ENCODE results near the gene MRPL23. TPM values are rescaled to one million over a fixed set of nuclear protein-coding genes. Genes with fewer than 3 reads are reported as not detected.

MRPL23 gene
- total RNA-seq, 5 donors from 2014 or later (not counting 1 experiment from before 2014, with no cell fraction given): 34.5 to 58.8 (median 37.8) TPM

DNA sequence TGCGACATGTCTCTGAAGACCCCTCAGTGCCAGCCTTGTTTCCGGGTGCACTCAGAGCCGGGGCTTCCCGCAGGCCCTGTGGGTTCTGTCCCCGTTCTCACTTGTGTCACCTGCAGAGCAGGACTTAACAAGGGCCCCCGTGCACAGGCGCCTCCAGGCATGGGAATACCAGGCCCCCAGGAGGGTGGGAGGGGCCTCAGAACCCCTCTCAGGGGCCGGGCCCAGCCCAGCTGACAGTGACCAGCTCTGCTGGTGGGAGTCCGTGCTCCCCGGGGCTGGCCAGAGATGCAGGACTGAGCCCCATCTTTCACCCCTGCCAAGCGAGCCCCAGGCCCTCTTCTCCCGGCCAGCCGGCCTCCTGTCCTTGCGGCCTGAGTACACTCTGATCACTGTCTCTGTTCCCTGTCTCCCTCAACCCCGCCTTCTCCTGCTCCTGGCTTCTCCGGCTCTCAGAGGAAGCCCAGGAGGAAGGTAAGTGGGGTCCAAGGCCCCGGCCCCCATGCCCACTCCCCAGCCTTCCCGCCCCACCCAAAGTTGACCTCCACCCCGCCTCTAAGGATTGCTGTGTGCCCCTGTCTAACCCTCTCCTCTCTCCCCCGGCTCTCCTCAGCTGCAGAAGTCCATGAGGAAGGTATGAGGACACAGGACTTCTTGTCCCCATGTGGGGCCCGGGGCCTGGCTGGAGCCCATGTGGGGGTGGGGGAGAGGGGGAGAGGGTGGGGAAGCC is 22.3 kb upstream of the MRPL23 start:
- ATAC-seq (replicated peaks in 1 of 4) (no peak), DNase-seq (no peak)
- Histone ChIP-seq H3K9me3 (no peaks in the 10 kb centered on the region), H3K4me3 (ENCODE audit: control insufficient read depth in 1 of 2, extremely low read depth in 1 of 2, low read length in 1 of 2) (no peak overlapping the region), H3K27me3 (replicated peaks in 1 of 2; ENCODE audit: control insufficient read depth in 2 of 2, extremely low read depth in 1 of 2, insufficient read depth in 2 of 2, low read length in 1 of 2) (peaks cover 0 to 62% of the 10 kb centered on the region in 2 experiments), H3K36me3 (ENCODE audit: control insufficient read depth in 2 of 2, extremely low read depth in 1 of 2, insufficient read depth in 1 of 2, low read length in 1 of 2) (no peaks in the 10 kb centered on the region), H3K27ac (ENCODE audit: low read length) (no peak overlapping the region), H3K4me1 (ENCODE audit: control insufficient read depth in 1 of 2, extremely low read depth in 1 of 2, insufficient read depth in 2 of 2, low read length in 2 of 2) (peaks cover 5 to 18% of the 10 kb centered on the region in 2 experiments)
- Mint-ChIP-seq H3K27ac (no peak overlapping the region), H3K4me3 (no peak overlapping the region), H3K9me3 (no peaks in the 10 kb centered on the region), H3K36me3 (no peaks in the 10 kb centered on the region), H3K27me3 (peaks cover 13 to 14% of the 10 kb centered on the region in 2 donors), H3K4me1 (peaks cover 0 to 15% (median 7%) of the 10 kb centered on the region in 3 donors)
- POLR2A ChIA-PET: no interaction called here
- CTCF ChIA-PET: no interaction called here
- WGBS (ENCODE audit: insufficient coverage): 88% methylated on average over 12 of the region's 21 CpGs

- CTCF ChIA-PET: no interaction called here
Observed at GRCh38 chr11:1925373-1926155, 21.6 kb upstream of the MRPL23 start.

DNA sequence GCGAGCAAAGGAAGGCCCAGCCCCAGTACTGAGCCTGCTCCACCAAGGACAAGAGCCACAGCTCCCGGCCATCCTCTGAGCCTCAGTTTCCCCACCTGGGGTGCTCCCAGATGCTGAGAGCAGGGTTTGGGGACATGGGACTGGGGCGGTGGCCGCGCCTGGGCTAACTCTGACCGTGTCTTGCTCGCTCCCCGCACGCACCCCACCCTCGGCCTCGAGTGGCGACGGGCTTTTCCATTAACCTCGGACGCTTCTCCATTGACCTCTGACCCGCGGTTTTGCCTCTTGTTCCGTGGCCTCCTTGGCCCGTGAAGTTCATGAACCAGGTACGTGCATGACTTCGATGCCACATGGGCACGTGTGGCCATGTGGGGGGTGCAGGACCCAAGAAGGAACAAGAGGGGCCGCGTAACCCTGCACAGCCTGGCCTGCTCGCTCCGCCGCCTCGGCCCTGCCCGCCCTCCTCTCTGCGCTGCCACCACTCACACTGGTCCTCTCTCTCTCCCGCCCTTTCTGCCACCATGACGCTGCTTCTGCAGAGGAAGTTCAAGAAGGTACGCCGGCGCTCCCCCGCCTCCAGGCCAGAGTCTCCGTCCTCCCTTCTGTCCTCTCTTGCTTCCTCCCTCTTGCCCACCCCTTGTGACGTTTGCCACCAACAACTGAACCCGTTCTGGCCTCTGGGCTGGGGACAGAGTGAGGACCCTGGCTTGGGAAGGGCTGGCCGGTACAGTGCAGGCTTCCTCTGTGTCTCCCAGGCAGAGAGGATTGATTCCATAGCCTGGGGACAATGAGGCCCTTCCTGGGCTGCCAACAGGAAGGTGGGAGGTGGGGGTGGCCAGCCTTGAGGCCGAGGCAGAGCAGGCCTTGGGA is 20.7 kb upstream of the MRPL23 start:
- Histone ChIP-seq H3K9me3 (no peaks in the 10 kb centered on the region), H3K27me3 (replicated peaks in 1 of 2; ENCODE audit: control insufficient read depth in 2 of 2, extremely low read depth in 1 of 2, insufficient read depth in 2 of 2, low read length in 1 of 2) (peaks cover 0 to 54% of the 10 kb centered on the region in 2 experiments), H3K4me1 (ENCODE audit: control insufficient read depth in 1 of 2, extremely low read depth in 1 of 2, insufficient read depth in 2 of 2, low read length in 2 of 2) (peaks cover 5 to 19% of the 10 kb centered on the region in 2 experiments), H3K27ac (ENCODE audit: low read length) (no peak overlapping the region), H3K36me3 (ENCODE audit: control insufficient read depth in 2 of 2, extremely low read depth in 1 of 2, insufficient read depth in 1 of 2, low read length in 1 of 2) (no peaks in the 10 kb centered on the region), H3K4me3 (ENCODE audit: control insufficient read depth in 1 of 2, extremely low read depth in 1 of 2, low read length in 1 of 2) (no peak overlapping the region)
- no peaks in the 10 kb centered on the region for H3K36me3 Mint-ChIP-seq
- POLR2A ChIA-PET: no interaction called here
- CTCF ChIA-PET: no interaction called here
- H3K9me3 Mint-ChIP-seq: no peaks in the 10 kb centered on the region
- no peak overlapping the region for H3K27ac Mint-ChIP-seq
- H3K27me3 Mint-ChIP-seq: peaks cover 12 to 13% of the 10 kb centered on the region in 2 donors
- DNase-seq (no peak), ATAC-seq (replicated peaks in 1 of 4) (no peak)
- H3K4me1 Mint-ChIP-seq: peaks cover 4 to 21% (median 11%) of the 10 kb centered on the region in 3 donors
- WGBS (ENCODE audit: insufficient coverage): 87% methylated on average over 33 of the region's 41 CpGs
- no peak overlapping the region for H3K4me3 Mint-ChIP-seq

More at GRCh38 chr11:1925373-1926155, 21.6 kb upstream of the MRPL23 start:
- ATAC-seq (replicated peaks in 1 of 4) (no peak), DNase-seq (no peak)
- Histone ChIP-seq H3K27me3 (replicated peaks in 1 of 2; ENCODE audit: control insufficient read depth in 2 of 2, extremely low read depth in 1 of 2, insufficient read depth in 2 of 2, low read length in 1 of 2) (peaks cover 0 to 60% of the 10 kb centered on the region in 2 experiments), H3K9me3 (no peaks in the 10 kb centered on the region), H3K4me3 (ENCODE audit: control insufficient read depth in 1 of 2, extremely low read depth in 1 of 2, low read length in 1 of 2) (no peak overlapping the region), H3K36me3 (ENCODE audit: control insufficient read depth in 2 of 2, extremely low read depth in 1 of 2, insufficient read depth in 1 of 2, low read length in 1 of 2) (no peaks in the 10 kb centered on the region), H3K4me1 (ENCODE audit: control insufficient read depth in 1 of 2, extremely low read depth in 1 of 2, insufficient read depth in 2 of 2, low read length in 2 of 2) (peaks cover 5 to 25% of the 10 kb centered on the region in 2 experiments), H3K27ac (ENCODE audit: low read length) (no peak overlapping the region)
- peaks cover 2 to 19% (median 10%) of the 10 kb centered on the region in 3 donors for H3K4me1 Mint-ChIP-seq
- no peaks in the 10 kb centered on the region for H3K36me3 Mint-ChIP-seq
- H3K27me3 Mint-ChIP-seq: peaks cover 12 to 13% of the 10 kb centered on the region in 2 donors
- WGBS (ENCODE audit: insufficient coverage): 82% methylated on average over 18 of the region's 23 CpGs
- H3K4me3 Mint-ChIP-seq: no peak overlapping the region
- H3K27ac Mint-ChIP-seq: no peak overlapping the region
- POLR2A ChIA-PET: no interaction called here
- no peaks in the 10 kb centered on the region for H3K9me3 Mint-ChIP-seq

DNA sequence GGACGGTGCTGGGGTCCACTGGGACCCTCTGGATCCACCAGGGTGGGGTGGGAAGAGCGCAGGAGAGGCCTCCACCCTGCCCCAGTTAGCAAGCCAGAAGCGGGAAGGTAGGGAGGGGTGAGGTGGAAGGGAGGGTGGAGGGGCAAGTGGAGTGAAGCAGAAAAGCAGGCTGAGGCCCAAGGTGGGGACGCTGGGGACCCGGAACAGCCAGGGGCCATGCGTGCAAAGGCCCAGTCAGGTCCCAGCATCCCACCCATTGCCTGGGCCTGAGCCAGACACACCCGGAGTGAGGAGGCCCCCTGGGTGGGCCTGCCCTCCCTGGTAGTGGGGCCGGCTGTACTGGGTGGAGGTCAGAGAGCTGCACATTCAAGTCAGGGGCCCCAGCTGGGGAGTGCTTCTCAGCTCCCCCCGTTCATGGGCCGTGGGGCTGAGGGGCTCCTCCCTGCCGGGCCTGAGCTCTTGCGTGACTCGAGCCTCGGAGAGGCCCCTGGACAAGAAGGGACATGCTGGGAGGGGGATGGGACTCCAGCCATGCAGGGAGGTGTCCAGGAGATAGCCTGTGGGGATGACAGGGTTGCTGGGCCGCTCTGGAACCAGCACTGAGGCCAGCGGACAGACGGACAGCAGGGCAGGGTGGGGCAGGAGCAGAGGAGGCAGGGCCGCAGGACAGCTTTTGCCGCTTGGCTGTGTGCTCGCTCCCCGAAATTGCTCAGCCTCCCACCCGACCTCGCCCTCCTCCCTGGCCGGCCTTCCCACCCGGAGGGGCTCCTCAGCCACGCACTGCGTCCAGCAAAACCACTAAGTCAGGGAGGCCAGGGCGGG is 19.9 kb upstream of the MRPL23 start:
- POLR2A ChIA-PET: no interaction called here
- Mint-ChIP-seq H3K27me3 (peaks cover 13 to 16% of the 10 kb centered on the region in 2 donors), H3K9me3 (no peaks in the 10 kb centered on the region), H3K36me3 (no peaks in the 10 kb centered on the region), H3K4me3 (no peak overlapping the region), H3K27ac (no peak overlapping the region), H3K4me1 (peaks cover 4 to 21% (median 11%) of the 10 kb centered on the region in 3 donors)
- WGBS (ENCODE audit: insufficient coverage): 85% methylated on average over 27 of the region's 28 CpGs
- CTCF ChIA-PET: no interaction called here
- ATAC-seq (replicated peaks in 1 of 4) (no peak), DNase-seq (no peak)
- H3K4me1 ChIP-seq (ENCODE audit: control insufficient read depth in 1 of 2, extremely low read depth in 1 of 2, insufficient read depth in 2 of 2, low read length in 2 of 2): peaks cover 5 to 16% of the 10 kb centered on the region in 2 experiments
- no peak overlapping the region for H3K4me3 ChIP-seq (ENCODE audit: control insufficient read depth in 1 of 2, extremely low read depth in 1 of 2, low read length in 1 of 2)
- no peak overlapping the region for H3K27ac ChIP-seq (ENCODE audit: low read length)
- peaks cover 0 to 47% of the 10 kb centered on the region in 2 experiments for H3K27me3 ChIP-seq (replicated peaks in 1 of 2; ENCODE audit: control insufficient read depth in 2 of 2, extremely low read depth in 1 of 2, insufficient read depth in 2 of 2, low read length in 1 of 2)
- no peaks in the 10 kb centered on the region for H3K36me3 ChIP-seq (ENCODE audit: control insufficient read depth in 2 of 2, extremely low read depth in 1 of 2, insufficient read depth in 1 of 2, low read length in 1 of 2)
- no peaks in the 10 kb centered on the region for H3K9me3 ChIP-seq

GRCh38 chr11:1927848-1928469 is 19.2 kb upstream of the MRPL23 start:
- POLR2A ChIA-PET: no interaction called here
- Mint-ChIP-seq H3K36me3 (no peaks in the 10 kb centered on the region), H3K9me3 (no peaks in the 10 kb centered on the region), H3K27me3 (peaks cover 12 to 16% of the 10 kb centered on the region in 2 donors), H3K27ac (no peak overlapping the region), H3K4me3 (no peak overlapping the region), H3K4me1 (peaks cover 4 to 16% (median 9%) of the 10 kb centered on the region in 3 donors)
- CTCF ChIA-PET: no interaction called here
- Histone ChIP-seq H3K9me3 (no peaks in the 10 kb centered on the region), H3K4me3 (ENCODE audit: control insufficient read depth in 1 of 2, extremely low read depth in 1 of 2, low read length in 1 of 2) (no peak overlapping the region), H3K27ac (ENCODE audit: low read length) (no peak overlapping the region), H3K36me3 (ENCODE audit: control insufficient read depth in 2 of 2, extremely low read depth in 1 of 2, insufficient read depth in 1 of 2, low read length in 1 of 2) (no peaks in the 10 kb centered on the region), H3K4me1 (ENCODE audit: control insufficient read depth in 1 of 2, extremely low read depth in 1 of 2, insufficient read depth in 2 of 2, low read length in 2 of 2) (peaks cover 1 to 11% of the 10 kb centered on the region in 2 experiments), H3K27me3 (replicated peaks in 1 of 2; ENCODE audit: control insufficient read depth in 2 of 2, extremely low read depth in 1 of 2, insufficient read depth in 2 of 2, low read length in 1 of 2) (peaks cover 0 to 39% of the 10 kb centered on the region in 2 experiments)
- DNase-seq (no peak), ATAC-seq (replicated peaks in 1 of 4) (no peak)
- WGBS (ENCODE audit: insufficient coverage): 80% methylated on average over 18 of the region's 20 CpGs
